GM23338 (cell line): ENCODE data around the gene TBC1D5. TPM values are rescaled to one million over a fixed set of nuclear protein-coding genes. Genes with fewer than 3 reads are reported as not detected.

Experiments used
- ATAC-seq: fragments of 200-7000 bp; cut with Tn5 transposase; 3 replicates; pipeline ENCODE4 v1.9.1; 2020
- DNase-seq: peaks from one replicate; pipeline ENCODE4 v3.0.0-alpha.2; 2015; ENCODE audit warnings: low spot score
- H2AFZ ChIP-seq: fragments of 200-600 bp; sonication (generic); 2 replicates; pipeline ENCODE4 v1.8.0; 2016; ENCODE audit warnings: antibody characterized with exemption, mild to moderate bottlenecking, moderate library complexity
- H3F3A ChIP-seq: fragments of 200-600 bp; sonication (generic); replicated peaks from 2 replicates; pipeline ENCODE4 v1.8.0; 2017; ENCODE audit warnings: antibody characterized with exemption, mixed run types, low read depth
- H3K27ac ChIP-seq: fragments of 200-600 bp; sonication (generic); 2 replicates; pipeline ENCODE4 v1.6.1; 2016; ENCODE audit warnings: low read depth
- H3K27me3 ChIP-seq: fragments of 200-600 bp; sonication (generic); 2 replicates; pipeline ENCODE4 v1.8.0; 2016; ENCODE audit warnings: mild to moderate bottlenecking, mixed run types, moderate library complexity; ENCODE audit not compliant: insufficient read depth
- H3K36me3 ChIP-seq: fragments of 200-600 bp; sonication (generic); 2 replicates; pipeline ENCODE4 v1.8.0; 2016; ENCODE audit warnings: mild to moderate bottlenecking; ENCODE audit not compliant: insufficient read depth
- H3K4me1 ChIP-seq: fragments of 200-600 bp; sonication (generic); 2 replicates; pipeline ENCODE4 v1.8.0; 2016; ENCODE audit warnings: mild to moderate bottlenecking, moderate library complexity; ENCODE audit not compliant: insufficient read depth
- H3K4me2 ChIP-seq: fragments of 200-600 bp; sonication (generic); 2 replicates; pipeline ENCODE4 v1.7.1; 2017; ENCODE audit warnings: mixed run types
- H3K4me3 ChIP-seq: fragments of 200-600 bp; sonication (generic); 2 replicates; pipeline ENCODE4 v1.6.1; 2016; ENCODE audit warnings: mixed run types
- H3K79me2 ChIP-seq: fragments of 200-600 bp; sonication (generic); replicated peaks from 2 replicates; pipeline ENCODE4 v1.8.0; 2017; ENCODE audit warnings: mild to moderate bottlenecking; ENCODE audit not compliant: insufficient read depth
- H3K9me2 ChIP-seq: fragments of 200-600 bp; sonication (generic); 2 replicates; pipeline ENCODE4 v1.8.0; 2017; ENCODE audit not compliant: insufficient read depth
- H4K20me1 ChIP-seq: fragments of 200-600 bp; sonication (generic); replicated peaks from 2 replicates; pipeline ENCODE4 v1.8.0; 2017; ENCODE audit warnings: mild to moderate bottlenecking; ENCODE audit not compliant: insufficient read depth
- H3K27ac Mint-ChIP-seq: 2 replicates; pipeline ENCODE4 v1.8.0; 2020; ENCODE audit warnings: inconsistent platforms, mild to moderate bottlenecking, moderate library complexity, mixed read lengths
- H3K27me3 Mint-ChIP-seq: 3 replicates; pipeline ENCODE4 v1.8.0; 2022; ENCODE audit warnings: low read depth, mild to moderate bottlenecking, moderate library complexity, mixed read lengths, inconsistent platforms; ENCODE audit not compliant: insufficient read depth, poor library complexity
- H3K36me3 Mint-ChIP-seq: 3 replicates; pipeline ENCODE4 v1.8.0; 2021; ENCODE audit warnings: low read depth, mild to moderate bottlenecking, inconsistent platforms, moderate library complexity, mixed read lengths
- H3K4me1 Mint-ChIP-seq: 3 replicates; pipeline ENCODE4 v1.8.0; 2020; ENCODE audit warnings: mild to moderate bottlenecking, inconsistent platforms, mixed read lengths
- H3K4me3 Mint-ChIP-seq: 3 replicates; pipeline ENCODE4 v1.8.0; 2021; ENCODE audit warnings: moderate library complexity, mild to moderate bottlenecking, inconsistent platforms, mixed read lengths
- H3K9me3 Mint-ChIP-seq: 3 replicates; pipeline ENCODE4 v1.8.0; 2020; ENCODE audit warnings: moderate library complexity, mild to moderate bottlenecking, inconsistent platforms, mixed read lengths
- CREB1 ChIP-seq: fragments of 250-450 bp; sonication (Bioruptor Pico); IDR thresholded peaks from 2 replicates; pipeline ENCODE4 v1.5.0; 2020; ENCODE audit warnings: low read depth, mild to moderate bottlenecking, moderate library complexity
- CTCF ChIP-seq, 2 experiments: fragments of 200-600 bp in 1 of 2; sonication (generic) in 1 of 2; conservative IDR thresholded peaks; 2 replicates each; pipeline versions ENCODE4 v1.5.1 to v1.6.1; 2016 to 2017; ENCODE audit warnings: antibody characterized with exemption in 2 of 2, low read depth in 2 of 2, mild to moderate bottlenecking in 2 of 2, moderate library complexity in 1 of 2
- ETS1 ChIP-seq: IDR thresholded peaks from 2 replicates; pipeline ENCODE4 v1.6.1; 2016; ENCODE audit warnings: antibody characterized with exemption
- EZH2 ChIP-seq: fragments of 200-600 bp; sonication (generic); IDR thresholded peaks from one replicate; pipeline ENCODE4 v1.8.0; 2017; ENCODE audit warnings: antibody characterized with exemption, mild to moderate bottlenecking, low read depth; ENCODE audit not compliant: unreplicated experiment
- EZH2phosphoT487 ChIP-seq: fragments of 200-600 bp; sonication (generic); IDR thresholded peaks from one replicate; pipeline ENCODE4 v1.8.1; 2018; ENCODE audit warnings: antibody characterized with exemption; ENCODE audit not compliant: unreplicated experiment
- JUNB ChIP-seq: IDR thresholded peaks from one replicate; pipeline ENCODE4 v1.6.1; 2016; ENCODE audit warnings: antibody characterized with exemption; ENCODE audit not compliant: unreplicated experiment
- NANOG ChIP-seq: IDR thresholded peaks from 2 replicates; pipeline ENCODE4 v1.6.1; 2016; ENCODE audit warnings: antibody characterized with exemption, borderline replicate concordance
- POLR2AphosphoS5 ChIP-seq: IDR thresholded peaks from 2 replicates; pipeline ENCODE4 v1.6.1; 2016; ENCODE audit warnings: antibody characterized with exemption, low read depth
- REST ChIP-seq: IDR thresholded peaks from one replicate; pipeline ENCODE4 v1.6.1; 2018; ENCODE audit warnings: antibody characterized with exemption; ENCODE audit not compliant: unreplicated experiment
- STAT1 ChIP-seq: IDR thresholded peaks from one replicate; pipeline ENCODE4 v1.6.1; 2016; ENCODE audit warnings: antibody characterized with exemption; ENCODE audit not compliant: unreplicated experiment
- ZNF114 ChIP-seq: fragments of 250-450 bp; sonication (Bioruptor Pico); IDR thresholded peaks from 2 replicates; pipeline ENCODE4 v1.5.0; 2020; ENCODE audit warnings: mild to moderate bottlenecking, moderate library complexity
- ZNF331 ChIP-seq: fragments of 250-450 bp; sonication (Bioruptor Pico); IDR thresholded peaks from 2 replicates; pipeline ENCODE4 v1.5.0; 2020; ENCODE audit warnings: low read depth, mild to moderate bottlenecking, moderate library complexity
- ZNF462 ChIP-seq: fragments of 250-450 bp; sonication (Bioruptor Pico); IDR thresholded peaks from 2 replicates; pipeline ENCODE4 v1.5.0; 2020; ENCODE audit warnings: mild to moderate bottlenecking, moderate library complexity
- polyA plus RNA-seq: library from polyadenylated mRNA; unstranded; fragments of >200 nt; fragmentation: Nextera tagmentation; extraction: Ambion mirVana; gene quantifications from 2 replicates; pipeline ENCODE4 v1.2.1, GENCODE V29; 2016
- total RNA-seq: library from RNA; depleted of rRNA; stranded (reverse); fragments of >200 nt; shearing (Covaris generic); gene quantifications from 2 replicates; pipeline ENCODE4 v1.2.3, GENCODE V29; 2014

Gene TBC1D5
- total and polyA plus RNA-seq, 2 experiments from 2014 or later: 21.8 to 48.1 TPM

- Mint-ChIP-seq H3K9me3 (no peaks in the 10 kb centered on the region), H3K27ac (no peak overlapping the region), H3K4me3 (no peak overlapping the region), H3K4me1 (peaks cover 43% of the 10 kb centered on the region), H3K27me3 (peaks cover 3% of the 10 kb centered on the region), H3K36me3 (no peaks in the 10 kb centered on the region)
- no peak overlapping the region for H3K4me2 ChIP-seq
- H3K9me2 ChIP-seq: no peaks in the 10 kb centered on the region
- peaks cover 13% of the 10 kb centered on the region for H3K4me1 ChIP-seq
- TF ChIP-seq CREB1 (CRISPR knock-in tag) (no peak), NANOG (no peak), ZNF331 (no peak), EZH2 (no peak), REST (no peak), ETS1 (no peak), STAT1 (no peak), CTCF (conservative IDR thresholded peaks at IDR 0.05; ENCODE audit: low read depth in 2 of 2) (no peak), POLR2AphosphoS5 (no peak), ZNF462 (CRISPR knock-in tag) (no peak), ZNF114 (no peak), EZH2phosphoT487 (no peak), JUNB (no peak)
- no peak overlapping the region for H3K4me3 ChIP-seq
- no peaks in the 10 kb centered on the region for H3K27me3 ChIP-seq
- peak; percentile 59; the same call in 2 of the 3 replicates for ATAC-seq
- H4K20me1 ChIP-seq: no peaks in the 10 kb centered on the region
- no peaks in the 10 kb centered on the region for H3F3A ChIP-seq
- DNase-seq: peak; percentile 14
- H3K36me3 ChIP-seq: no peaks in the 10 kb centered on the region
- no peak overlapping the region for H3K27ac ChIP-seq
- H3K79me2 ChIP-seq: no peaks in the 10 kb centered on the region
- H2AFZ ChIP-seq: no peak overlapping the region
Observed at GRCh38 chr3:17555525-17555924, 186.9 kb downstream of the TBC1D5 start.
